Measurements from ENCODE around the gene GPC1. TPM values are rescaled to one million over a fixed set of nuclear protein-coding genes. Genes with fewer than 3 reads are reported as not detected.

The GPC1 gene
- total RNA-seq, 2 donors from 2014 or later, result 1.5 to 1.7 TPM

DNA sequence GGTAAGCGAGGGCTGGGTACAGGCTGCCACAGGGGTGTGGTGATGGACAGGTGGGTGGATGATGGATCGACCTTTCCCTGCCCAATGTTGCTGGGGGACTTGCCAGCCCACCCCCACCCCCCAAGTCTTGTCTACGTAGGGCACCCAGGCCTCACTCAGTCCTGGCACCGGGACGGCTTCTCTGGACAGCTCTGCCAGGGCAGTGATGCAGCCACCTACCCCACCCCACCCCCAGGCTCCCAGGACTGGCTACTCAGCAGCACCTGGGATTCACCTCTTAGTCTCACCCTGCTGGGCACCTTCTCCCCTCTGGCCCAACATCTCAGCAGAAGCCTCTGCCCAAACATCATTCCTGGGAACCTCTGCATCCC, 66.6 kb downstream of the GPC1 start:
- no peaks in the 10 kb centered on the region for H3K27me3 Mint-ChIP-seq
- H3K4me1 Mint-ChIP-seq, result no peaks in the 10 kb centered on the region
- DNase-seq (no peak), ATAC-seq (no peak)
- no peaks in the 10 kb centered on the region for H3K9me3 ChIP-seq (ENCODE audit: control insufficient read depth, low read length, poor library complexity, severe bottlenecking)
- no peak overlapping the region for H3K27ac Mint-ChIP-seq
- peaks cover 15% of the 10 kb centered on the region for H3K36me3 Mint-ChIP-seq (ENCODE audit: low read depth)
- no peak overlapping the region for H3K4me3 Mint-ChIP-seq

DNA sequence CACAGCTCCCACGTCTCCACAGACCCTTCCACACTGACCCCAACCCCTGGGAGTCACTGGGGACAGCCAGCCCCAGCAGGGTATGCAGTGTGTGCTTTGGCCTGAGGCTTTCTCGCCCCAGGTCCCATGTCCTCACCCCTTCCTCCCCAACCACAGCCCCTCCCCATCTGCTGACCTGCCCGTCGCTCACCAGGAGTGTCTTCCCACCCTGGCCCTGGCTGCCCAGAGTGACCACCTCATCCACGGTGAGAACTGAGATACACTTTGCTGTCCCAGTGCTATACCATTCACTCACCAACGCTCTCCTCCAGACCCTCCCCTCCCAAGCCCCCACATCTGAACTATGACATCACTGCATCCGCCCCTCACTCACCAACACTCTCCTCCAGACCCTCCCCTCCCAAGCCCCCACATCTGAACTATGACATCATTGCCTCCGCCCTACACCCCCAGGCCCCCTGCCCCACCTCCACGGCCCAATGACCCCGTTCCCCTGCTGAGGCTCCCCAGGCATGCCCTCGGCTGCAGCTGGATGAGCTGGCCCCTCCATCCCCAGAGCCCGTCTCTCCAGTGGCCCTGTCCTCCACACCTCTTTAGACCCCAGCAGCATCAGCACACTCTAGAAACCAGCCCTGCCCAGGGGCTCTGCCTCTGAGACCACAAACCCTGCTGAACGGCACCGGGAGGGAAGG, 67.1 kb downstream of the GPC1 start:
- Mint-ChIP-seq H3K27me3 (no peaks in the 10 kb centered on the region), H3K4me1 (no peaks in the 10 kb centered on the region), H3K27ac (no peak overlapping the region), H3K4me3 (no peak overlapping the region), H3K36me3 (ENCODE audit: low read depth) (peaks cover 14% of the 10 kb centered on the region)
- no peaks in the 10 kb centered on the region for H3K9me3 ChIP-seq (ENCODE audit: control insufficient read depth, low read length, poor library complexity, severe bottlenecking)
- DNase-seq (no peak), ATAC-seq (no peak)

DNA sequence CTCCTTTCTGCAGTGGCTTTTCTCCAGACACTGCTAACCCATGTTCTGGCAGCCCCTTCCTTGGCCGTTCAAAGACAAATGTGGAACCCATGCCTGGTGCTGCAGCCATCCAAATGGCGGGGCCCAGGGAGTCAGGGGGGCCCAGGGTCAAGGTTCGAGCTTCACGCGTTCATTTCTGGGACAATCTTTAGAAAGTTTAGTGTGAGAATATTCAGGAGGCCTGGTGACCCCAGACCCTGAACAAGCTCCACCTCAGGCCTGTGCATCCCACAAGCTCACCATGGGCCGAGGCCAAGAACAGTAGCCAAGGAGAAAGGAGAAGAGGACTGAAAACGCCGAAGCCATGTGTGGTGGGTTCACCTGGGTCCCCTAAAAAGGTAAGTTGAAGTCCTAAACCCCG, 67.9 kb downstream of the GPC1 start:
- Mint-ChIP-seq H3K4me3 (no peak overlapping the region), H3K27ac (no peak overlapping the region), H3K27me3 (no peaks in the 10 kb centered on the region), H3K36me3 (ENCODE audit: low read depth) (peaks cover 10% of the 10 kb centered on the region), H3K4me1 (no peaks in the 10 kb centered on the region)
- ATAC-seq, result no peak
- H3K9me3 ChIP-seq (ENCODE audit: control insufficient read depth, low read length, poor library complexity, severe bottlenecking), result no peaks in the 10 kb centered on the region
- no peak for DNase-seq

DNA sequence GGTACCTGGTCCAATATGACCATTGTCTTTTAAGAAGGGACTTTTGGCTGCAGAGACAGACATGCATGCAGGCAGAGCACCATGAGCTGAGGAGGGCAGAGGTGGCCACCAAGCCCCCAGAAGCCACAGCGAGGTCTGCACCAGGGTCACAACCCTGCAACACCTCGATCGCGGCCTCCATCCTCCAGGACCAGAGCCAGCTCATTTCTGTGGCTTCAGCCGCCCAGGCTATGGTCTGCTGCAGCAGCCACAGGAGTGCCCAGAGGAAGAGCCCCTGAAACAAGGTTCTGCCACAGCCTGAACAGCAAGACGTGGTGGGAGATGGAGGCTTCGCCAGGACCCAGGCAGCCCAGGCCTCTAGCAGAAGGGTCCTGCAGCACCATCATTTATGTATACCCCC, 68.4 kb downstream of the GPC1 start:
- Mint-ChIP-seq H3K36me3 (ENCODE audit: low read depth) (peaks cover 13% of the 10 kb centered on the region), H3K4me3 (no peak overlapping the region), H3K27me3 (no peaks in the 10 kb centered on the region), H3K27ac (no peak overlapping the region), H3K4me1 (peaks cover 2% of the 10 kb centered on the region)
- ATAC-seq (no peak), DNase-seq (no peak)
- H3K9me3 ChIP-seq (ENCODE audit: control insufficient read depth, low read length, poor library complexity, severe bottlenecking), result no peaks in the 10 kb centered on the region

DNA sequence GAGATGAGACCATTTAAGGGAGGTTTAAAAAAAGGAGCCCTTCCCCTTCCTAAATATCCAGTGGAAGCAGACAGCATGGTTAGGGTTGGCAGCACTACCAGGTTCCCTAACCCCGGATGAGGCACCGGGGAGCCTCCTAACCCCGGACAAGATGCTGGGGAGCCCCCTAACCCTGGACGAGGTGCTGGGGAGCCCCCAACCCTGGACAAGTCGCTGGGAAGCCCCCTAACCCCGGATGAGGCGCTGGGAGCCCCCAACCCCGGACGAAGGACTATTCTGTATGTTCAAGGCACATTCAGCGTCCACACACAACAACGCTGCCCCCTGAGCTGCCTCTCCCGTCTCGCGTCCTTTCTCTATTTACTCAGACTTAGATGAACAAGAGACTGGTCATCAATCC, 70.4 kb downstream of the GPC1 start:
- no peak for DNase-seq
- peaks cover 10% of the 10 kb centered on the region for H3K36me3 Mint-ChIP-seq (ENCODE audit: low read depth)
- no peak for ATAC-seq
- no peaks in the 10 kb centered on the region for H3K27me3 Mint-ChIP-seq
- no peak overlapping the region for H3K27ac Mint-ChIP-seq
- peaks cover 2% of the 10 kb centered on the region for H3K4me1 Mint-ChIP-seq
- H3K4me3 Mint-ChIP-seq, result no peak overlapping the region
- H3K9me3 ChIP-seq (ENCODE audit: control insufficient read depth, low read length, poor library complexity, severe bottlenecking), result no peaks in the 10 kb centered on the region

DNA sequence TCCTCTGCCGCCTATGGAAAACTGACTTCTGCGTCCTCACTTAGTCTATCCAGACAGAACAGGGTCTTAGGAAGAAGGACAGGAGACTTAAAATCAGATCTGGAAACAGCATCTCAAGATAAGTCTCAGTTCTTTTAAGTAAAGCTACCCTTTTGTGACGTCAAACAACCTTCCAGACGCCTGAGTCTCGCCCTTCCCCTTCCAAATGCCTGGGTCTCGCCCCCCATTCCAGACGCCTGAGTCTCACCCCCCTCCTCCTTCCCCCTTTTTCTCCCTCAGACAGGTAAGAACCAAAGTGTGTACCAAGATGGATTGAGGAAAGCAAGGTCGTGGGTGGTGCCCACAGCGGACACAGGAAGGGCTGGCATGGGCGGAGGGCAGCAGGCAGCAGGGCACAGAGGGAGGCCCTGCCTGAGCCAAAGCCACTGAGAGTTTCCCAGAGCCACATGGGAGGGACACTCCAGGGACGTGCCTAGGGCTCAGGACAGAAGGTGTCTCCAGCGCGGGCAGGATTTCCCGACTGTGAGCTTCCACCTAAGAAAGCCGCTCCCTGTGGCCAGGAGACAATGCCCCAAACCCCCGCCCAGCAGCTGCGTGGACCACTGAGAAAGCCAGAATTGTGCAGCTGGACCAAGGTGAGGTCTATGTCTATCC, 71.1 kb downstream of the GPC1 start:
- no peaks in the 10 kb centered on the region for H3K27me3 Mint-ChIP-seq

DNA sequence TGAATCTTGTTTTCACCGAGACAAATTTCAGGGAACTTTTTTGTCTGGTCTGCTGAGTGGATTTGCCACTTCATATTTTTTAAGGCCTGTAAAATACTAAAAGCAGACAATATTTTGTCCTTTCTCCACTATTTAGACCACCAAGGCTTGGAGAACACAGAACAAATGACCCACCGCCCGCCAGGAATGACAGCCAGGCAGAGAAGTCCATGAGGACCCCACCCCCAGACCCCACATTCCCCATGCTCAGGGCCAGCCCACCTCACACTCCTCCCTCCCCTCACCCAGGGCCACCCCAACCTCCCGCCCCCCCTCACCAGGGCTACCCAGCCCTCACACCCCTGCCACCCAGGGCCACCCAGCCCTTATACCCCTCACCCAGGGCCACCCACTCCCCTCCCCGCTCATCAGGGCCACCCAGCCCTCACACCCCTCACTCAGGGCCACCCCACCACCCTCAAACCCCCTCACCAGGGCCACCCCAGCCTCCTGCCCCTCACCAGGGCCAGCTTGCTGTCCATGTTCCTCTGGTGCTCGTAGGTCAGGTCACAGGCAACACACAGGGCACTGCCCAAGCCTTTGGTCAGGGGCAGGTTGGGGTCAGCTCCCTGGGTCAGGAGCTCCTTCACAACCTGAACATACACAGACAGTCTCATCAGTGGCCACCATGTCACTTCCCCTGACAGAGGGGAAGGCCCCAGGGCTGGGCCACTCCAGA, 71.8 kb downstream of the GPC1 start:
- Mint-ChIP-seq H3K27ac (no peak overlapping the region), H3K27me3 (no peaks in the 10 kb centered on the region), H3K36me3 (ENCODE audit: low read depth) (peaks cover 7% of the 10 kb centered on the region), H3K4me3 (no peak overlapping the region), H3K4me1 (peaks cover 2% of the 10 kb centered on the region)
- no peaks in the 10 kb centered on the region for H3K9me3 ChIP-seq (ENCODE audit: control insufficient read depth, low read length, poor library complexity, severe bottlenecking)
- ATAC-seq (no peak), DNase-seq (no peak)

More for the DNA sequence above, 71.1 kb downstream of the GPC1 start:
- Mint-ChIP-seq H3K4me3 (no peak overlapping the region), H3K4me1 (peaks cover 2% of the 10 kb centered on the region), H3K27ac (no peak overlapping the region), H3K36me3 (ENCODE audit: low read depth) (peaks cover 7% of the 10 kb centered on the region)
- DNase-seq (no peak), ATAC-seq (no peak)
- no peaks in the 10 kb centered on the region for H3K9me3 ChIP-seq (ENCODE audit: control insufficient read depth, low read length, poor library complexity, severe bottlenecking)

DNA sequence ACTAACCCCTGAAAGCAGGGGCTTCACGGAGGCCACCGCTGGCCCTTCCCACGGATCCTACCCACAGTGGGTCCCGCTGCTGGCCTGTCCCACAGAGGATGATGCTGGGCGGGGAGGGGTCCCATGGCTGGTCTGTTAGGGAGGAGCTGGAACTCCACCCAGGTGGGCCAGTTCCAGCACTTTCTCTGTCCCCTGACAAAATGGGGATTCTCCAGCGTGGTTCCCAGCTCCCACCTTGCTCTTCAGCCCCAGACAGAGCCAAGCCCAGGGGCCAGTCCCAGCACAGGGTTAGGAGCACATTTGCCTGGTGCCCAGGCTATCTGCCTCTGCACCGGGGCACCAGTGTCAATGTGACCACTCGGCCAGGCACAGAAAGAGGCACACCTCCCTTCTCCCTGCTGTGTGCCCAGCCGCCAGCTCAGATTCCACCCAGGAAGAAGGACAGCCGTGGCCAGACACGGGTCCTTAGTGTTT, 72.4 kb downstream of the GPC1 start:
- H3K27ac Mint-ChIP-seq, result no peak overlapping the region
- H3K4me1 Mint-ChIP-seq, result peaks cover 2% of the 10 kb centered on the region
- no peak overlapping the region for H3K4me3 Mint-ChIP-seq
- ATAC-seq (no peak), DNase-seq (no peak)
- H3K27me3 Mint-ChIP-seq, result no peaks in the 10 kb centered on the region
- H3K9me3 ChIP-seq (ENCODE audit: control insufficient read depth, low read length, poor library complexity, severe bottlenecking), result no peaks in the 10 kb centered on the region
- peaks cover 7% of the 10 kb centered on the region for H3K36me3 Mint-ChIP-seq (ENCODE audit: low read depth)

DNA sequence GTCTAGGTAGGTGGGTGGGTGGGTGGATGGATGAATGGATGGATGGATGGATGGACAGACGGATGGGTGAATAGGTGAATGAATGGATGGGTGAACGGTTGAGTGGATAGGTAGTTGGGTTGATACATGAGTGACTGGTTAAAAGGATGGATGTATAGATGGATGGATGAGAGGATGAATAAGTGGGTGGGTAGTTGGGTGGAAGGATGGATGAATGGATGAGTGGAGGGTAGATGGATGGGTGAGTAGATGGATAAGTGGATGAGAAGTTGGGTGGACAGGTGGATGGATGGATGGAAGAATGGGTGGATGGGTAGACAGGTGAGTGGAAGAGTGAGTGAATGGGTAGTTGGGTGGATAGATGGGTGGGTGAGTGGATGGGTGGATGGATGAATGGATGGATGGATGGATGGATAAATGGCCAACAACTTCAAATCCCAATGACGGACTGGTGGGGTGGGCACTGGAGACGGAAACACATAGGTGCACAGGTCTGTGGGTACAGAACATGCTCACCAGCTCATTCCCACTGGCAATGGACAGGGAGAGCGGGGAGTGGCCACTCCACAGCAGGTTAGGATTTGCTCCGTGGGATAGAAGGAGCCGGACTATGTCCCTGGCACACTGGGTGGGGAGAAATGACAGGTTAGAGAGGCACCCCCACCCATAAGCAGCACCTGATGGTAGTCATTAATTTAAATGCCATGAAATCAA, 73.5 kb downstream of the GPC1 start:
- H3K4me3 Mint-ChIP-seq, result no peak overlapping the region
- H3K4me1 Mint-ChIP-seq, result peaks cover 3% of the 10 kb centered on the region
- no peaks in the 10 kb centered on the region for H3K9me3 ChIP-seq (ENCODE audit: control insufficient read depth, low read length, poor library complexity, severe bottlenecking)
- H3K27me3 Mint-ChIP-seq, result no peaks in the 10 kb centered on the region
- H3K27ac Mint-ChIP-seq, result peak overlapping the region; percentile 63
- DNase-seq, result no peak
- ATAC-seq, result no peak
- peaks cover 7% of the 10 kb centered on the region for H3K36me3 Mint-ChIP-seq (ENCODE audit: low read depth)

DNA sequence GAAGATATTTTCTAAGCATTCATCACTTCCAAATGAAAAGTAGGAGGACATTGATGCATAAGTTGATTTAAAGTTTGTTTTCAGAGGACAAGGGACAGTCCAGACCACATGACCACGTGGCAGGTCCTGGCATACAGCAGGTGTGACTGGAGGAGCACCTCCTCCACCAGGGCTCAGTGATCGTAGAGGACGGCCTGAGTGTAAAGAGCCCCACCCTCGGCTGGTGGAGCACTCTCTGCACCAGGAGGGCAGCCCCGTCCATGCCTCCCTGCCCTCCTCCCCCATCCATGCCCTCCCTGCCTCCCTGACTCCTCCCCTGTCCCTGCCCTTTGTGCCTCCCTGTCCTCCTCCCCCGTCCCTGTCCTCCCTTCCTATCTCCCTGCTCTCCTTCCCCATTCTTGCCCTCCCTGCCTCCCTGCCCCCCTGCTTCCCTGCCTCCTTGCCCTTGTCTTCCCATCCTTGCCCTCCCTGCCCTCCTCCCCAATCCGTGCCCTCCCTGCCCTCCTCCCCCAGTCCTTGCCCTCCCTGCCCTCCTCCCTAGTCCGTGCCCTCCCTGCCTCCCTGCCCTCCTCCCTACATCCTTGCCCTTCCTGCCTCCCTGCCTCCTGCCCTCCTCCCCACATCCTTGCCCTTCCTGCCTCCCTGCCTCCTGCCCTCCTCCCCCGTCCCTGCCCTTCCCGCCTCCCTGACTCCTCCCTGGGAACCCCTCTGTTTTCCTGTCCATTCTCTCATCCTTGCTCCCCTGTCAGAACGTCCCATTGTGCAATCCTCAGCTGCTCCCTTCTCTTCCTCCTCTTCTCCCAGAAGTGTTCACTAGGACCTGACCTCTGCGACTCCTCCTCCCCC, 74.4 kb downstream of the GPC1 start:
- peaks cover 7% of the 10 kb centered on the region for H3K36me3 Mint-ChIP-seq (ENCODE audit: low read depth)
- no peaks in the 10 kb centered on the region for H3K9me3 ChIP-seq (ENCODE audit: control insufficient read depth, low read length, poor library complexity, severe bottlenecking)
- peak overlapping the region; percentile 63 for H3K27ac Mint-ChIP-seq
- DNase-seq (no peak), ATAC-seq (no peak)
- peaks cover 8% of the 10 kb centered on the region for H3K4me1 Mint-ChIP-seq
- H3K4me3 Mint-ChIP-seq, result no peak overlapping the region
- H3K27me3 Mint-ChIP-seq, result no peaks in the 10 kb centered on the region

DNA sequence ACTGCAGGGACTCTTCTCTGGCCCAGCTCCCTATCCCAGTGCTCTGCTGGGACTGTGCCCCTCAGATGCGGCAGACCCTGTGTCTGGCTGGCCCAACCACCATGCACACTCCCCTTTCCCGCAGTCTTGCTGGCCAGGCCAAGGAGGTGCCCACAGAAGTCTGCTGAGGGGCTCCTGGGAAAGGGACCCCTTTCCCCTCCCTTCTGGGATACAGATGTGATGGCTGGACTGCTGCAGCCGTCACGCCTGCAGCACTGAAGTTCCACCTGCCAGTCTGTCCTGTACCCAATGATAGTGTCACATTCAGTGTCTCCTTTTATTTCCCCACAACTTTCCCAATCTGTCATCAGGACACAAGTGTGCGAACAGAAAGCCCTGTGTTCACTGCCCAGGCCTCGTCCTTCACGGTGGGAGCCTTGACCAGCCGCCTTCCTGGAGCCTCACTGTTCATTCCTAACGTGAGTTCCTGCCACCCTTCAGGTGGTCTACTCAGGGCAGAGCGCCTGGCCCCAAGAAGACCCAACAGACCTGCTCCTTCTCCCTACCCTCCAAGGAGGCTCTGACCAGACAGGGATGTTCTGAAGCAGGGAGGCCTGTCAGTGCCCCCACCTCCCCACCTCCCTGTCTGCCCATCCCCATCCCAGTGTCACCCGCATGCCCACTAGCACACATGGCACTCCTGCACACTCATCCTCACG, 75.2 kb downstream of the GPC1 start:
- Mint-ChIP-seq H3K36me3 (ENCODE audit: low read depth) (peaks cover 7% of the 10 kb centered on the region), H3K4me1 (peaks cover 8% of the 10 kb centered on the region), H3K27me3 (no peaks in the 10 kb centered on the region), H3K27ac (no peak overlapping the region), H3K4me3 (no peak overlapping the region)
- H3K9me3 ChIP-seq (ENCODE audit: control insufficient read depth, low read length, poor library complexity, severe bottlenecking), result no peaks in the 10 kb centered on the region
- DNase-seq (no peak), ATAC-seq (no peak)

Data from T-helper 17 cell (primary cell).